H1 (cell line): Measurements from ENCODE around the gene LRP5. TPM values are rescaled to one million over a fixed set of nuclear protein-coding genes. Genes with fewer than 3 reads are reported as not detected.
A peak's percentile ranks its signal among the peaks of the same experiment; 100 is the strongest.

ENCODE experiments used
- CTCF ChIA-PET: fragments of 300-600 bp; sonication (Branson Sonifier 250); formaldehyde crosslinking; loops from one replicate; lab custom pipeline; 2021; ENCODE audit not compliant: partially characterized antibody; lab: Charles Lee
- POLR2A ChIA-PET: fragments of 300-600 bp; sonication (Branson Sonifier 250); formaldehyde crosslinking; loops from one replicate; lab custom pipeline; 2021; ENCODE audit warnings: inconsistent platforms; ENCODE audit not compliant: partially characterized antibody; lab: Charles Lee
- DNase-seq, 2 experiments: peaks; one replicate each; pipeline versions ENCODE4 v3.0.0 to v3.0.0-alpha.2; 2010 to 2022; ENCODE audit warnings: low spot score in 2 of 2, low read depth in 1 of 2, mixed read lengths in 1 of 2
- FAIRE-seq: peaks from 2 replicates; lab custom pipeline; 2011; peaks lifted over from hg19 to GRCh38; lab: Jason Lieb, UNC
- H2AFZ ChIP-seq: 2 replicates; pipeline ENCODE4 v1.8.1; 2012; ENCODE audit warnings: low read length, inconsistent platforms
- H2AK5ac ChIP-seq: 2 replicates; pipeline ENCODE4 v1.6.1; 2013; ENCODE audit warnings: low read depth, low read length
- H2BK120ac ChIP-seq: replicated peaks from 2 replicates; pipeline ENCODE3; 2013; ENCODE audit warnings: low read depth, low read length, inconsistent platforms
- H2BK12ac ChIP-seq: 2 replicates; pipeline ENCODE4 v1.6.1; 2013; ENCODE audit warnings: low read depth, low read length
- H2BK15ac ChIP-seq: 2 replicates; pipeline ENCODE4 v1.6.1; 2013; ENCODE audit warnings: low read length
- H2BK20ac ChIP-seq: 2 replicates; pipeline ENCODE4 v1.6.1; 2013; ENCODE audit warnings: low read length
- H2BK5ac ChIP-seq: 2 replicates; pipeline ENCODE4 v1.6.1; 2013; ENCODE audit warnings: low read depth, low read length
- H3K14ac ChIP-seq: 2 replicates; pipeline ENCODE4 v1.6.1; 2013; ENCODE audit warnings: inconsistent platforms; ENCODE audit not compliant: insufficient read length
- H3K18ac ChIP-seq: 2 replicates; pipeline ENCODE4 v1.6.1; 2013; ENCODE audit warnings: low read length; ENCODE audit errors: extremely low read depth
- H3K23ac ChIP-seq: 2 replicates; pipeline ENCODE4 v1.6.1; 2013; ENCODE audit warnings: inconsistent platforms; ENCODE audit not compliant: insufficient read length
- H3K23me2 ChIP-seq: 2 replicates; pipeline ENCODE4 v1.6.1; 2013; ENCODE audit warnings: low read depth, low read length
- H3K27ac ChIP-seq: 2 replicates; pipeline ENCODE4 v1.6.1; 2011; ENCODE audit warnings: low read depth, low read length, inconsistent platforms
- H3K27me3 ChIP-seq, 4 experiments: replicated peaks in 1 of 4; 1 replicate in 1 of 4; 2 replicates in 3 of 4; pipeline versions ENCODE4 v1.6.1 to v1.8.1; 2011 to 2013; ENCODE audit warnings: low read length in 3 of 4, mild to moderate bottlenecking in 3 of 4, inconsistent platforms in 2 of 4, mixed read lengths in 2 of 4, moderate library complexity in 1 of 4; ENCODE audit not compliant: control insufficient read depth in 3 of 4, insufficient read depth in 3 of 4; ENCODE audit errors: extremely low read depth in 1 of 4
- H3K36me3 ChIP-seq, 4 experiments: 2 replicates each; pipeline versions ENCODE4 v1.6.1 to v1.8.1; 2011 to 2013; ENCODE audit warnings: mild to moderate bottlenecking in 4 of 4, low read length in 3 of 4, moderate library complexity in 2 of 4, control low read depth in 1 of 4, inconsistent platforms in 1 of 4; ENCODE audit not compliant: insufficient read depth in 4 of 4, control insufficient read depth in 2 of 4
- H3K4ac ChIP-seq: replicated peaks from 2 replicates; pipeline ENCODE3; 2013; ENCODE audit warnings: low read length, low read depth, mixed read lengths, inconsistent platforms; ENCODE audit not compliant: insufficient read length
- H3K4me1 ChIP-seq, 4 experiments: replicated peaks in 1 of 4; 1 replicate in 1 of 4; 2 replicates in 3 of 4; pipeline versions ENCODE4 v1.6.1 to v1.8.1; 2011 to 2013; ENCODE audit warnings: low read length in 3 of 4, inconsistent platforms in 2 of 4, mixed read lengths in 1 of 4; ENCODE audit not compliant: insufficient read depth in 4 of 4, control insufficient read depth in 3 of 4
- H3K4me2 ChIP-seq, 2 experiments: 2 replicates each; pipeline versions ENCODE4 v1.6.1 to v1.8.1; 2011 to 2013; ENCODE audit warnings: low read depth in 2 of 2, low read length in 2 of 2, control low read depth in 1 of 2, inconsistent platforms in 1 of 2, mild to moderate bottlenecking in 1 of 2; ENCODE audit not compliant: insufficient read depth in 1 of 2
- H3K4me3 ChIP-seq, 4 experiments: fragments of 200-600, 300-600 bp in 1 of 4; sonication (generic), shearing (Covaris generic), sonication (Bioruptor Twin) in 1 of 4; 2 replicates each; pipeline versions ENCODE4 v1.5.1 to v1.8.1; 2011 to 2016; ENCODE audit warnings: low read length in 4 of 4, low read depth in 3 of 4, control low read depth in 2 of 4, inconsistent platforms in 2 of 4, mild to moderate bottlenecking in 2 of 4, mixed read lengths in 1 of 4, moderate library complexity in 1 of 4; ENCODE audit not compliant: insufficient read depth in 2 of 4; ENCODE audit errors: extremely low read depth in 1 of 4
- H3K56ac ChIP-seq: replicated peaks from 2 replicates; pipeline ENCODE3; 2013; ENCODE audit warnings: low read depth, mild to moderate bottlenecking, mixed read lengths, low read length, inconsistent platforms; ENCODE audit not compliant: insufficient read length
- H3K79me1 ChIP-seq: 2 replicates; pipeline ENCODE4 v1.6.1; 2013; ENCODE audit warnings: low read depth, low read length, control low read depth
- H3K79me2 ChIP-seq, 2 experiments: 2 replicates each; pipeline versions ENCODE4 v1.6.1 to v1.8.1; 2012 to 2013; ENCODE audit warnings: low read length in 2 of 2, mild to moderate bottlenecking in 2 of 2, inconsistent platforms in 1 of 2; ENCODE audit not compliant: insufficient read depth in 2 of 2, control insufficient read depth in 1 of 2
- H3K9ac ChIP-seq, 4 experiments: replicated peaks in 1 of 4; 1 replicate in 1 of 4; 2 replicates in 3 of 4; pipeline versions ENCODE4 v1.6.1 to v1.8.1; 2011 to 2013; ENCODE audit warnings: low read depth in 3 of 4, low read length in 3 of 4, control low read depth in 2 of 4, mild to moderate bottlenecking in 2 of 4, moderate library complexity in 2 of 4, inconsistent platforms in 1 of 4; ENCODE audit errors: extremely low read depth in 1 of 4
- H3K9me3 ChIP-seq, 2 experiments: 2 replicates each; pipeline versions ENCODE4 v1.6.1 to v1.8.1; 2012 to 2013; ENCODE audit warnings: mild to moderate bottlenecking in 2 of 2, moderate library complexity in 2 of 2, control low read depth in 1 of 2, inconsistent platforms in 1 of 2, low read depth in 1 of 2, low read length in 1 of 2, mixed read lengths in 1 of 2; ENCODE audit not compliant: insufficient read depth in 2 of 2
- H4K20me1 ChIP-seq, 2 experiments: replicated peaks in 1 of 2; 2 replicates each; pipeline versions ENCODE3 to v1.8.1; 2011 to 2013; ENCODE audit warnings: inconsistent platforms in 2 of 2, low read length in 2 of 2, mild to moderate bottlenecking in 1 of 2; ENCODE audit not compliant: insufficient read depth in 2 of 2, control insufficient read depth in 1 of 2
- H4K5ac ChIP-seq: 2 replicates; pipeline ENCODE4 v1.6.1; 2013; ENCODE audit warnings: low read length, low read depth, mixed read lengths, inconsistent platforms; ENCODE audit not compliant: insufficient read length
- H4K8ac ChIP-seq: 2 replicates; pipeline ENCODE4 v1.8.0; 2013; ENCODE audit warnings: mild to moderate bottlenecking, moderate library complexity, low read length, inconsistent platforms; ENCODE audit not compliant: insufficient read depth; ENCODE audit errors: extremely low read depth
- H4K91ac ChIP-seq: replicated peaks from 2 replicates; pipeline ENCODE3; 2013; ENCODE audit warnings: low read length, mixed read lengths, inconsistent platforms; ENCODE audit not compliant: insufficient read length
- ASH2L ChIP-seq: fragments of 200-600, 300-600 bp; sonication (generic); IDR thresholded peaks from one replicate; pipeline ENCODE4 v1.7.1; 2017; ENCODE audit warnings: low read length
- BACH1 ChIP-seq: IDR thresholded peaks from 2 replicates; pipeline ENCODE4 v1.6.1; 2012; ENCODE audit warnings: low read length, improper control_type of control experiment
- CHD2 ChIP-seq: IDR thresholded peaks from 2 replicates; pipeline ENCODE4 v1.6.1; 2012; ENCODE audit warnings: low read length, improper control_type of control experiment
- CREB1 ChIP-seq: IDR thresholded peaks from 2 replicates; pipeline ENCODE4 v1.6.1; 2012; ENCODE audit warnings: inconsistent platforms
- MAX ChIP-seq: IDR thresholded peaks from 2 replicates; pipeline ENCODE4 v1.6.1; 2012; ENCODE audit warnings: inconsistent platforms
- RBBP5 ChIP-seq: IDR thresholded peaks from 2 replicates; pipeline ENCODE4 v1.7.1; 2012; ENCODE audit warnings: low read depth, mild to moderate bottlenecking, inconsistent platforms, low read length, moderate library complexity, borderline replicate concordance
- SIN3A ChIP-seq, 2 experiments: IDR thresholded peaks in 1 of 2; conservative IDR thresholded peaks in 1 of 2; 2 replicates each; pipeline ENCODE4 v1.6.1; 2011 to 2012; ENCODE audit warnings: low read length in 2 of 2, improper control_type of control experiment in 1 of 2, low read depth in 1 of 2, mild to moderate bottlenecking in 1 of 2
- SP1 ChIP-seq: IDR thresholded peaks from 2 replicates; pipeline ENCODE4 v1.6.1; 2011; ENCODE audit warnings: low read depth, low read length
- WGBS, 2 experiments: shearing (Covaris generic) in 1 of 2; methylation state at CpG; one replicate each; pipeline versions ENCODE4 v1.1.6 to v1.1.7; 2013 to 2015; ENCODE audit warnings: low lambda C conversion rate in 2 of 2, mixed read lengths in 2 of 2, inconsistent platforms in 1 of 2, low coverage in 1 of 2, missing lambda C conversion rate in 1 of 2; ENCODE audit not compliant: insufficient replicate concordance in 2 of 2, insufficient coverage in 1 of 2, insufficient read length in 1 of 2; ENCODE audit errors: extremely low coverage in 1 of 2, missing lambda C conversion rate in 1 of 2; 5-methylcytosine and 5-hydroxymethylcytosine counted together
- polyA plus RNA-seq, 7 experiments: library from polyadenylated mRNA; depleted of rRNA in 3 of 7; stranded (reverse) in 5 of 7; unstranded in 2 of 7; fragments of >200 nt in 5 of 7; fragments of 200-250 nt in 2 of 7; gene quantifications; 1 replicate in 5 of 7; 2 replicates in 1 of 7; 4 replicates in 1 of 7; pipeline versions ENCODE4 v1.2.1 to v1.2.3, GENCODE V29; 2011 to 2013; ENCODE audit warnings: missing spikeins in 2 of 7, mixed read lengths in 2 of 7
- total RNA-seq: library from RNA; stranded (reverse); fragmentation: NEBNext Ultra II Directional; extraction: Animal tissue kit (Norgen Biotek cat#: 25700); gene quantifications from 2 replicates; pipeline ENCODE4 v1.2.1, GENCODE V29; 2021

The LRP5 gene
- total and polyA plus RNA-seq, 2 of the 8 experiments (the other 6 are each of a cell fraction or from before 2014, with no cell fraction given) = 19.0 to 38.9 TPM

- Histone ChIP-seq H3K56ac (no peak overlapping the region), H3K79me1 (peaks cover 19% of the 10 kb centered on the region), H3K79me2 (peaks cover 0 to 68% of the 10 kb centered on the region in 2 experiments; a peak in 3 of 4 replicates), H3K27me3 (no peaks in the 10 kb centered on the region), H2AK5ac (peak overlapping the region; percentile 65; the same call in 1 of the 2 replicates), H3K23ac (no peak overlapping the region), H3K9me3 (no peaks in the 10 kb centered on the region), H3K23me2 (no peaks in the 10 kb centered on the region), H2BK12ac (peak overlapping the region; percentile 80), H3K14ac (no peak overlapping the region), H2BK15ac (peak overlapping the region; percentile 25; the same call in 1 of the 2 replicates), H2AFZ (no peak overlapping the region), H2BK120ac (peak overlapping the region; percentile 30), H4K5ac (peak overlapping the region; percentile 1), H4K91ac (peak overlapping the region; percentile 97), H3K4me3 (peak overlapping the region in 1 of 4 experiments; percentile 38; a peak in 4 of 8 replicates), H3K36me3 (no peaks in the 10 kb centered on the region), H3K4me2 (peak overlapping the region; percentile 39 to 53), H3K4ac (peak overlapping the region; percentile 82), H3K27ac (peak overlapping the region; percentile 54), H4K8ac (peak overlapping the region; percentile 77; the same call in 1 of the 2 replicates), H3K9ac (peak overlapping the region in 3 of 4 experiments; percentile 22 to 40 (median 29); a peak in 6 of 7 replicates), H3K4me1 (peaks cover 31 to 65% (median 47%) of the 10 kb centered on the region in 4 experiments), H3K18ac (peak overlapping the region; percentile 95), H2BK20ac (peak overlapping the region; percentile 99), H2BK5ac (peak overlapping the region; percentile 84), H4K20me1 (peaks cover 0 to 4% of the 10 kb centered on the region in 2 experiments)
- no peak for FAIRE-seq
- 49% methylated on average over 25 of the region's 25 CpGs; no CpG with 5 or more reads in 1 of the 2 experiments for WGBS, 2 experiments
- no peak for DNase-seq
- peak; percentile 75 for TF ChIP-seq ASH2L
- 0 out of 2 replicates have a peak, but pooled peaks have one; percentile 42 for TF ChIP-seq CHD2
- 0 out of 2 replicates have a peak, but pooled peaks have one; percentile 6 for TF ChIP-seq SP1
- peak; percentile 49; the same call in 1 of the 2 replicates for TF ChIP-seq RBBP5
- TF ChIP-seq CREB1 = no peak
- TF ChIP-seq BACH1 = peak; percentile 30; the same call in 1 of the 2 replicates
- TF ChIP-seq SIN3A (conservative IDR thresholded peaks at IDR 0.05 in 1 of 2, IDR thresholded peaks at IDR 0.05 in 1 of 2; ENCODE audit: low read depth in 1 of 2, low read length in 2 of 2) = no peak
- TF ChIP-seq MAX = peak; percentile 45; the same call in 1 of the 2 replicates
- ChIA-PET CTCF (interaction anchor here (0.6 to 3.9 kb wide), 11 partner anchors 8 to 111 kb away, joined by 3 to 32 read pairs (median 4); no protein-coding TSS in a partner anchor), POLR2A (interaction anchor here (0.7 to 2.7 kb wide), 5 partner anchors 8 to 57 kb away, joined by 3 to 17 read pairs (median 3); partner anchors contain the start of gene C11orf24)
These were observed 16.1 kb downstream of the LRP5 start for GRCh38 chr11:68328374-68329091.
